DLD1 (cell line): ENCODE results near the gene SLC2A9.

ENCODE experiments used
- in situ Hi-C: cut with HindIII; loops from 2 replicates; pipeline ENCODE4 v1.10.0; 2017; ENCODE audit warnings: low sequenced_read_pairs

SLC2A9 gene

DNA sequence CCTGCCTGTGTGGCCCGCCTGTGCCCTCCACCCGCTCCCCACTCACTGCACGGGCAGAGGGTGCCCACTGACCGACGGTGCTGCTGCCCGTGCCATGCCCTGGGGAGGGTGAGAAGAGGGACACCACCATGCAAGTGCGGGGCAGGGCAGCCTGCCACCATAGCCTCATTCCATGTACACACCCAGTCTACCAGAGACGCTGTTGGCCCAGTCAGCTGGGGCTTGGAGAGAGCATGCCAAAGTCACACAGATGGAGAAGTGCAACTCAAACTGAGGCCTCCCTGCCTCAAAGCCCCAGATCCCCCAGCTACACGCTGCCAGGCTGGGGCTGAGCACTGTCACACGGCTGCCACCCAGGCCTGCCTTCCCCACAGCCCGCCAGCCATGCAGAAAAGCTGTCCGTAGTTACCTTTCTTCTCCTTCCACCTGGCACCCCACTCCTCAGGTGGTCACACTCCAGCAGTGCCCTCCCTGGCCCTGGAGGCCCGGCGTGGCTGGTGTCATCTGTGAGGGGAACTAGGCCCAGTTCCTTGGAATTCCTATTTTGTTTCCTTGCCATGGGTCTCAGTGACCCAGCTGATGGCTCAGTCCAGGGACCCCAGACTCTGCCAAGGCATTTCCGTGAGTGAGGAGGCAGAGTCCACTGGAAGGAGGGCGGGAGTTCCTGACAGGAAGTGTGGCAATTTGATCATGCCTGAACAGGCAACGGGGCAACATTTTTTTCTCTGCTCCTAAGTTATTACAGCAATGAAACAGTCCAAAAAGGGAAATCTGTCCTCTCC, at the start of gene SLC2A9:
Gene SLC2A9 (minus strand): TSS at position 627 of the 782 bp plus-strand sequence. CDS start 68 bp downstream, at position 559.
- in situ Hi-C loops: no loop called here

DNA sequence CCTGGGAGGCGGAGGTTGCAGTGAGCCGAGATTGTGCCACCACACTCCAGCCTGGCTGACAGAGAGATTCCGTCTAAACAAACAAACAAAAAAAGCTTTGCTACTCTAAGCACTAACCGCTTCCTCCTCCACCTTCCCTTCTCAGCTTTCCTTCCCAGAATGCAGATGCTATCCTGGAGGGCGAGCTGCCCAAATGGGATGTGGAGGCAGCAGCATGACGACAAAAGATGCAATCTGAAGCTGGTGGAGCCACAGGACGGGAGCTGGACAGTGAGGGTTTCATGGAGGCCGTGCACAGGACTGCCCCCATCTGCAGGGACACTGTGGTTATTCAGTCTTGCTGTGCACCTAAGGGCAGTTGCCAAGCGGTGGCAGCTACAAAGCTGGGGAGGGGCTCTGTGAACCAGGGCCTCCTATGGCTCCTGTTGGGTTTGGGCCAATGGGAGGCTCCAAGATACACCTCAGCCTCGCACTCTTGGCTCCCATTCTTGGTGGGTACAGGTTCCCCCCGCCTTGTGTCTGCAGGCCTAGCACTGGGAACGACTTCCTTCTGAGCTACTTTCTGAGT, 47.9 kb upstream of the SLC2A9 start:
- in situ Hi-C loops: no loop called here

DNA sequence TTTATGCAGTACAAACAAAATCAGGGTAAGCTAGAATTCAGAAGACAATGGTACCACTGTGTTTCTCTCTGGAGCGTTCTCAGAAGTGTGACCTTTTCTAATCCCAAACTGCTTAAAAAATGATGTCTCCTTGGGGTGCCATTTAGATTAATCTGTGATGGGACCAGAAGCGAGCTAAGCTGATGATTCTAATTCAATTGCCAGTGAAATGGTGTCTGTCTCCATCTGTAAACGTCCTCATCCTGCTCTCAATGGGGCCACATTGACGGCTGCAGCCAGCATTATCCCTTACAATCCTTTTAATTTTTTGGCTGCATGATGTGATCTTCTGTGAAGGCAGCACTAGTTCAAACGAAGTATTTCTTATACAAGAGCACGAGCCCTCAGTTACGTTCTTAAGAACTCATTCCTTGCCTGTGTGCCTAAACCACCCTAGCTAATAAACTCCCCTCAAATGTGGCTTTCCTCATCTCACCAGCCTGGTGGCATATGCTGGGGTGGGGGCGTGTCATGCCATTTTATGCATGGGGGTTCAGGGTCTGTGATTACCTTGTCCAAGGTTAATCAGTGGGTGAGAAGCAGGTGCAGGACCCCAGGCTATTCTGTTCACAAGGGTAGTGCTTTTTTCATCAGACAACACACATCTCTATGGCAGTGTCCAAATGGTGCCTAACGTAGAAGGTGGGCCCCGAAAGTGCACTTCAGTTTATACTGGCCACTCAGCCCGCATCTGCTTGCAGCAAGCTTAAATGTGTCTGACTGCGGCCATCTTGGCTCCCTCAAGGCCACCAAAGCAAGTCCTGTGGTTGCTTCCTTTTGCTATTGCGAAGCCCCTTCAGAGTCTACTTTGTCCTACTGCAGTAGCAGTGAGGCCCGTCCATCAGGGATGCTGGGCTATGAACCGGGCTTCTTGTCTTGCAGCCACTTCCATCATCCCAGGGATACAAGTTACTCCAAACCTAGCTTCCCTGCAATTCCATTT, 45.7 kb upstream of the SLC2A9 start:
- in situ Hi-C loops: no loop called here

DNA sequence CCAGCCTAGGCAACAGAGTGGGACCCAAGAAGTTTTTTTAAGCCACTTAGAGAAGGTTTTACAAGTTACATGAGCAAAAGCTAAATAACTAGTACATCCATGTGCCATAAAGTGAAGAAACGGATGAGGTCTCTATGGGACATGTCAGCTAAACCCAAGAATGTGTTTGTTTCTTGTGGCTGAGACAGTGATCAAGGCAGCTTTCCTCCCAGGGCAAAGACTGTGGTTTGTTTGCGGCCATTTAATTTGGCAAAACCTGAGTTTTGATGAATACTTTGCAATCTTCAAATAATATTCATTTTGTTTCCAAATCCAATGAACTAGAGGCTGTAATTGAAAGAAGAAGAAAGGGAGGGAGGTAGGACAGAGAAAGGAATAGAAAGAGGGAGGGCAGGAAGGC, 44.9 kb upstream of the SLC2A9 start:
- in situ Hi-C loops: no loop called here

DNA sequence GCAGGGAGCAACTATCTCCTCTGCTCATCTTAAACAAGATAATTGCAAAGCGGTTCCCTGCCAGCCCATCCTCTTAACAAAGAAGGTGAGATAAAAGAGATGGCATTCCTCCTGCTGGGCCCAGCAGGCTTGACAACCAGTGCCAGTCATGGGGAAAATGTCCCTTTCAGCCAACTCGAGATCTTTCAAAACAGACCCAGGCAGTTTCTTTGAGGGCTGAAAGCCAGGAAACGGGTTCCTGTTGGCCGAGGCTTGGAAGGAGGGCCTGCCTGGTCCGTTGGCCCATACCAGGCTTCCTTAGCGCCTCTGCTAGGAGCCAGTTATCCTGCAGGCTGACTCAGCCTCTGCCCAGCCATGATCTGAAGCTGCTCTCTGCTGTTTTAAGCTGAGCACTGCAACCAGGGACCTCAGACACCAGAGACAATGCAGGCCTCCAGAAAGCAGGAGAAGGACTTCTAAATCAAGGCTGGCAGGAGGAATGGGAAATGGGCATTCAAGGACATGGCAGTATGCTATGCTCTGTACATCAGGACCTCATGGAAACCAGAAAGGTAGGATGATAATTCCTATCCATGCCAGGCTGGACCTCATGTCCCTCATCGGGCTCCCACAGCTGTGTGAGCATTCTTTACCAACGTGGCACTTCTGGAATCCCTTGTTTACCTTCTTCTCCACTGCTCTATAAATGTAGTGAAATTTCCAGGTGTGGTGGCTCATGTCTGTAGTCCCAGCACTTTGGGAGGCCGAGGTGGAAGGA, 42.4 kb upstream of the SLC2A9 start:
- in situ Hi-C loops: no loop called here

GRCh38 chr4:10061650-10062415, 40.5 kb upstream of the SLC2A9 start:
- in situ Hi-C loops: no loop called here

DNA sequence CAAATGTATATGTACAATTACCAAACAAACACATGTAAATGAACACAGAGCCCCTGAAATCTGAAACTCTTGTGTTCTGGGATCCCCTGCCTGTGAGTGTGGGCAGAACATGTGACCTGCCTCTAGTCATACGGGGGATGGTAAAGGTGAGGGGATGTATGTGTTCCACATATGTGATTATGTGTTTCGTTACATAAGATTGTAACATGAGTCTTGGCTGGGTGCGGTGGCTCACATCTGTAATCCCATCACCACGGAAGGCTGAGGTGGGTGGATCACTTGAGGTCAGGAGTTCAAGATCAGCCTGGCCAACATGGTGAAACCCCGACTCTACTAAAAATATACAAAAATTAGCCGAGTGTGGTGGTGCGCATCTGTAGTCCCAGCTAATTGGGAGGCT, 37.1 kb upstream of the SLC2A9 start:
- in situ Hi-C loops: no loop called here

DNA sequence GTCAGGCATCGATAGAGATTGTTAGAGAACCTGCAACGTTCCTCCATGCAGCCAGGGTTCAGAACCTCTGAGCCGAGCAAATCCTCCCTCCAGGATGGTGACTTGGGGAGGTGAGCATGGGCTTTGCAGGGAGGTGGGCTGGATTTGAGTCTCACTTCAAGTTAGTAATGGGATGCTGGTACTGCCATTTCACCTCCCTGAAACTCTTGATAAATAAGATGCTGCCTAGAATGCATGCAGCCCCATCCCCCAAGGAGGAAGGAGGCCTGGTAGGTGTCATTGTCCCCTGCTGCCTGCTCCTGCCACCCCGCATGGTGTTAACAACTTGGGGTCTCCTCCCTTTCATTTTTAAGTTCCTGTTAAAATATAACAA, 35.7 kb upstream of the SLC2A9 start:
- in situ Hi-C loops: no loop called here

- in situ Hi-C loops: no loop called here
Observed at GRCh38 chr4:10056334-10057022, 35.2 kb upstream of the SLC2A9 start.

GRCh38 chr4:10055871-10056270, 34.6 kb upstream of the SLC2A9 start:
- in situ Hi-C loops: no loop called here

DNA sequence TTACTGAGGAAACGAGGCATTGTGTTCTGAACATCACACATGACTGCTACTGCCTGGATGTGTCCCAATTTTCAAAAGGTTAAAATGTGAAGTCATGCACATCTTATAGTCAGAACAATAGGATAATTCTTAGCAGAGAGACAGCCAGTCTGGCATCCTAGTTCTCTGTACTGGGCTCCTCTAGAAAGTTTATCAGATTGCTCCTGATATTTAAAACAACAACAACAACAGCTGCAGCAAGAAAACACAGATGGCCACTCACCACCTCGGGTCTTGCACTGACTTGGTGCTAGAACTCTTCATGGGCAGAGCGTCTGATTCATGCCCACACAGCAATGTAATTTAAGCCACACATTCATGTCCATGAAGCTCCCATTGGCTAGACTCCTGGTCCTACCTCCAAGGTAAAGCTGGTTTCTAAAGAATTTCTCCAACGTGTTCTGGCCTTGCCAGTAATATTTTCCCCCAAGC, 33.3 kb upstream of the SLC2A9 start:
- in situ Hi-C loops: no loop called here

GRCh38 chr4:10053635-10054453, 32.5 kb upstream of the SLC2A9 start:
- in situ Hi-C loops: no loop called here

DNA sequence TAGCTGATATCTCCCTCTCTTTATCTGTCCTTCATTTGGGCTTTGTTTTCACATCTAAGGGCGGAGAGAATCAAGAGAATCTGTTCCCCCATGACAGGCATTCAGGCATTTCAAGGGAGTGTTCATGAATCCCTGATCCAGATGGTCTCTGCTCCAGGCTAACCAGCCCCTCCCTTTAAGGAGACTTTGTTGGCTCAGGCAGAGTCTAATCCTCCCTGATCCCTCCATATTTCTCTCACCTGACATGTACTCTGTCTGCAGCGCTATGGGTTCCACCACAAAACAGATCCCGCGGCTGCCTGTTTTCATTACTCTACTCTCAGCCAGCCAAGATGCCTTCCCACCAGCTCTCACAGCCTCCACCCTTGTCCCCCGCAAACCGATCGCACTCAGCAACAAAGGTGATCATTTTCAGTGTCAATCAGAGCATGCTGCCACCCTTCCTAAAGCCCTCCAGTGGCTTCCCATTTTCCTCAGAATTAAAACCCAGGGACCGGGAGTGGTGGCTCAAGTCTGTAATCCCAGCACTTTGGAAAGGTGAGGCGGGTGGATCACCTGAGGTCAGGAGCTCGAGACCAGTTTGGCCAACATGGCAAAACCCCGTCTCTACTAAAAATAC, 30.3 kb upstream of the SLC2A9 start:
- in situ Hi-C loops: no loop called here

- in situ Hi-C loops: no loop called here
Observed at GRCh38 chr4:10050721-10051120, 29.4 kb upstream of the SLC2A9 start.

DNA sequence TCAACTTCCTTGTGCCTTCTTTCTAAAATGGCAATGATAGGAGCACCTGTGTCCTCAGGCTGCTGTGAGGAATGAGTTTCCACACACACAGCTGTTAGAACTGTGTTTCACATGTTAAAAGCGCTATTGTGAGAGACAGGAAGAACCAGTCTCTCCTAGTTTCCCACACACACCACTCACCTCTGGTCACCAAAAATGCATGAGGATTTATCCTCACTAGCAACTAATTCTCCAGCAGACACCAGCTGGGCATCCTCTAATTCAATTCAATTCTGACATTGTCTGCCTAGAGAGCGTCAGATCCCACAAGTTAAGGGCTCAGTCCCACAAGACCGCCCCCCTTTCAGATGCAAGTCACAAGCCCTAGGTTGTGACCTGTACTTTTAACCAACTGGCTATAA, 29.0 kb upstream of the SLC2A9 start:
- in situ Hi-C loops: no loop called here

- in situ Hi-C loops: no loop called here
Observed at GRCh38 chr4:10048941-10049697, 27.8 kb upstream of the SLC2A9 start.

GRCh38 chr4:10047967-10048366, 26.7 kb upstream of the SLC2A9 start:
- in situ Hi-C loops: no loop called here
